Activated CD4-positive, alpha-beta T cell treated with anti-CD3 and anti-CD28 coated beads, Interleukin-2, amount 50 U/mL, for 24 hours (primary cell): Measurements from ENCODE around the gene FAH.
"Not testable (repeated sequence)": the region's sequence is repeated elsewhere in the genome, so short reads cannot be mapped to it uniquely, and the experiment has no call there.

Experiments used
- DNase-seq, 2 donors: peaks; one replicate each; pipeline ENCODE4 v3.0.0-alpha.2; 2020; ENCODE audit warnings: low read depth in 1 of 2, low spot score in 1 of 2

Gene FAH

GRCh38 chr15:80151576-80151975 lies 1.2 kb upstream of the FAH start:
- DNase-seq: no peak

DNA sequence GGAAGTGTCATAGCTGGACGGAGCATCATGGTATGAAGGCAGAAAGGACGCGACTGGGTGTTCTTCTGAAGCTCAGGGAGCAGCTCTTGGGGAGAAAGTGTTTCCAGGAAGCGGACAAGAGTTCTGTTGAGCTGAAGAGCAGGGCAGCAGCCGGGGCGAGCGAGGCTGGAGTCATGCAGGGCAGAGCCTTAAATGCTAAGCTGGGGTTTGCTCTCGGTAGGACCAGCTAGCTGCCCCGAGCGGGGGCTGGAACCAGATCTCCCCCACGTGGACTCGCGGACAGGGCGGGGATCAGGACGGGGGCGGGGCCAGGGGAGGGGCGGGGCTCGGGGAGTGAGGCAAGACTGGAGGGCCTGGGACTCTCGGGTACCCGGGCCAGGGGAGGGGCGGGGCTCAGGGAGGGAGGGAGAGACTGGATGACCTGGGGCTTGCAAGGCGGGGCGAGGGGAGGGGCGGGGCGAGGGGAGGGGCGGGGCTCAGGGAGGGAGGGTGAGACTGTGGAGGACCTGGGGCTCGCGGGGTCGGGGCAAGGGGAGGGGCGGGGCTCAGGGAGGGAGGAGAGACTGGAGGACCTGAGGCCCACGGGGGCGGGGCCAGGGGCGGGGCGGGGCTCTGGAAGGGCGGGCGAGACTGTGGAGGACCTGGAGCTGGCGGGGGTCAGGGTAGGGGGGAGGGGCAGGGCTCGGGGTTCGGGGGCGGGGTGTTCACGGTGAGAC lies 461 bp upstream of the FAH start:
- DNase-seq: peak; percentile 80 to 90

GRCh38 chr15:80153900-80154299 lies 1.1 kb downstream of the FAH start:
- DNase-seq: no peak

DNA sequence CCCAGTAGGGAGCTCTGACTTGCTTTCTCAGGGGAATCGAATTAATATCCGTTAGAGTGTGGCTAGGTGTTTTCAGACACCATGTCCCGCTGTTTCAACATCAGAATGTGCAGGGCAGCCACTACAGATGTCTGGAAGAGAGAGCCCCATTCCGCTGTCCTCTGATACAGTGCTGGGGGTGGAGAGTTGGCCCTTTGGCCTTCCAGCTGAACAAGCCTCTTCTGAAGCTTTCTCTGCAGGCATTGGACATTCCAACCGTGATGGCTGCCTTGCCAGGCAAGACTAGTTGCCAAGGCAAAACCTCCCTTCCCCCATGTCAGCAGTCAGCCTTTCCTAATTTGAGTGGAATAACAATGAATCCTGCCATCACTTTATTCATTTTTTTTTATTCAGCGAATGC lies 1.5 kb downstream of the FAH start:
- DNase-seq: no peak

- no peak for DNase-seq
Observed at GRCh38 chr15:80155001-80155377, 2.2 kb downstream of the FAH start.

GRCh38 chr15:80155378-80156175 lies 2.8 kb downstream of the FAH start:
- DNase-seq: not testable (repeated sequence)

DNA sequence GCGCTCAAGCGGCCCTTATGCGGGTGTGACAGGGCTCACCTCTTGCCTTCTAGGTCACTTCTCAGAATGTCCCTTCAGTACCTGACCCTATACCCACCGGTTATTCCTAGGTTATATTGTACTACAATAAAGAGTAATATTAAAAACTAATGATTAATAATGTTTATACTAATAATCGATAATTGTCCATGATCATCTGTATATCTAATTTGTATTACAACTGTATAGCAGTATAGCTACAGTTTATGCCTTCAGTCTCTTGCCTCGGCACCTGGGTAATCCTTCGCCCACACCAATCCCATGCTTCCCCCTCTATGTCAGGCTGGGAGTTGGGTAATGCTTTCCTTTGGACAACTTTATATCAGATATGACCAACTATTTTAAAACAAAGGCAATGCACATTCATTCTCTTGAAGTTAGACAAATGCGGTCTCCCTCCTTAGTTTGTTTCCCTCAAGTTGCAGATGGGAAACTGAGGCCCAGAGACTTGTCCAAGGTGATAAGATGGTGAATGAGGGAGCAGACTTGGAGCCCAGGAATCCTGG lies 3.4 kb downstream of the FAH start:
- no peak for DNase-seq

DNA sequence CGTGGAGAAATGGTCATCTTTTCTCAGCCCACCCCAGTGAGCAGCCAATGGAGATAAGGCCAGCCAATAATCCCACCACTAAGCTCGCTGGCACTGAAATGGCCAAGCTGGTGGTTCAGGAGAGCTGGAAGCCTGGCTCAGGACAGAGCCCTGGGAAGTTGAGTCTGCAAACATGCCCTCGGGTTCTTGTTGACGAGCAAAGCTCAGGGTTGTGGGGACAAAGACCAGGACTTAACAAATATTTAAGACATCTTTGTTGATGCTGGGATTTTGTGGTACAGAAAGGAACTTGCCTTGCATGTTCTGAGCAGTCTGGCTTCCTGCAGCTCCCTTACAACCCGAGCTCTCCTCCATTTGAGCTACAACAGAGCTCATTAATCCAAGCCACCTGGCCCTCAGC lies 4.4 kb downstream of the FAH start:
- no peak for DNase-seq

DNA sequence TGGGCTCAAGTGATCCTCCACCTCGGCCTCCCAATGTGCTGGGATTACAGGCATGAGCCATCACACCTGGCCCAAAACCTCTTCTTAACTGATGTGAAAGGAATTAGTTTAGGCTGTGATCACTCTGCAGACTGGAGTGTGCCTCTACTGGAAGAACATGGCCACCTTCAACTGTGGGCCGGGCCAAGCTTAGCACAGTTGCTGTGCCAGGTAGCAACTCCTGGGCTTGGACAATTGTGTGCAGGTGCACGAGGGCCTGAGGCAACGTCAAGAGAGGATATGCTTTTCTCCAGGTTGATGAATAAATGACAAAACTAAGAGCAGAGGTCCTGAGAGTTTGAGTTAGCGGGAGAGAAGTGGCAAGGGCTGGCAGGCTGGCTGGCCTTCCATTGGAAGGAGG lies 6.5 kb downstream of the FAH start:
- DNase-seq: no peak

- no peak for DNase-seq
Observed at GRCh38 chr15:80159811-80160569, 7.2 kb downstream of the FAH start.

DNA sequence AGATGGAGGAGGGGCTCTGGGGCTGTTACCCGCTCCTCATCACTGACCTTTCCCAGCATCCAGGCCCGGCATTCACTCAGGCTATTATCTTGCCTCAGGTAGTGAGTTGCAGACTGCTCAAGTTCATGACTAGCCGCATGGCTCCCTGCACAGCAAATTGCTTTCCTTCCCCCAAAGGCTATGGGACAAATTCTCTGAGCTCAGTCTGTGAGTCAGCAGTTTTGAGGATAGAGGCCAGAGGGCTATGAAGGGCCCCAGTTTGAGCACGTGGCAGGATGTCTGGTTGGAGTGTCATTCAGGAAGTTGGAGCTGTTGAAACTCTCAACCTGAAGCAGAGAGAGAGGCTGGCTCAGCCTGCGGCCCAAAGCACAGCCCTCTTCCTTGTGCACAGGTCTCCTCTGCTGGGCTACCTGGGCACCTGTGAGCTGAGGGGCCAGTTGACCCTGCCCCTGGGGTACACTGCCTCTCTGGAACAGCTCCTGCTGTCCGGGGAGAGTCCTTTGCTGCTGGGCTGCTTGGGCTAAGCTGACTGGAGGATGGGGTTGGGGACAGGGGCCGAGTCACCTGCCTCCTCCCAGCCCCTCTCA lies 7.9 kb downstream of the FAH start:
- peak in 1 of 2 donors; percentile 13 for DNase-seq

DNA sequence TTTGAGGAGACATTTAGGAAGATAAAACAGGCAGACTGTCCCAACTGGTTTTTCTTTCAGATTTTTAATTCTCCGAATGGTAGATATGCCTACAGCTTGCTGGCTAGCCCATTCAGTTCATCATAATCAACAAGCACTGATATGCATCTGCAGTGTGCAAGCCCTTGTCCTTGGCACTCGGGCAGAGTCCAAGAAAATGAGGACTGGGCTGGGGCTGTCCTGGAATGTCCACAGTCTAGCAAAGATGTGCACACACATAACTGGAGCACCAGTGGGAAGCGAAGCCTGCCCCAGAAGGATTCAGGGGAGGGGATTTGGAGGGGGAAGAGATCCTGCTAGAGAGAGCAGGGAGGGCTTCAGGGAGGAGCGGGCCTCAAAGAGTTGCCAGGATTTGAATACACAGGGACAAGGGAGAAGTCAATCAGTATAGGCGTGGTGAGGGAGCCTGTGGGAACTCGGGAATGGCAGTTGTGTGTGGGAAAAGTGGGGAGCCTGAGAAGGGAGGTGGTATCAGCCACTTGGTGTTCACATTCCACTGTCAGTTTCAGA lies 8.7 kb downstream of the FAH start:
- no peak for DNase-seq

GRCh38 chr15:80162059-80162554 lies 9.3 kb downstream of the FAH start:
- DNase-seq: no peak

- no peak for DNase-seq
Observed at GRCh38 chr15:80163217-80163616, 10.4 kb downstream of the FAH start.

GRCh38 chr15:80163897-80164296 lies 11.1 kb downstream of the FAH start:
- DNase-seq: no peak

DNA sequence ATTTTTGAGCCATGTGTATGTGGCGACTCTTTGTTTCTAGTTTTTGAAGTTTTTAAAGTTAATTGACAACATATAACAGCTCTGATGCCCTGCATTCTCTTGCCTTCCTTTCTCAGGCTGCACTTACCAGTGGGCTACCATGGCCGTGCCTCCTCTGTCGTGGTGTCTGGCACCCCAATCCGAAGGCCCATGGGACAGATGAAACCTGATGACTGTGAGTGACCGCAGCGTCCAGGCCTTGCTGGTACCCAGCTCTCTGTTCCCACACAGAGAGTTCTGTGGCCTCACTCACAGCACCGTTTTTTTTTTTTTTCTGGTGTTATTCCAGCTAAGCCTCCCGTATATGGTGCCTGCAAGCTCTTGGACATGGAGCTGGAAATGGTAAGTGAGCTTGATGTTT lies 15.1 kb downstream of the FAH start:
- no peak for DNase-seq

DNA sequence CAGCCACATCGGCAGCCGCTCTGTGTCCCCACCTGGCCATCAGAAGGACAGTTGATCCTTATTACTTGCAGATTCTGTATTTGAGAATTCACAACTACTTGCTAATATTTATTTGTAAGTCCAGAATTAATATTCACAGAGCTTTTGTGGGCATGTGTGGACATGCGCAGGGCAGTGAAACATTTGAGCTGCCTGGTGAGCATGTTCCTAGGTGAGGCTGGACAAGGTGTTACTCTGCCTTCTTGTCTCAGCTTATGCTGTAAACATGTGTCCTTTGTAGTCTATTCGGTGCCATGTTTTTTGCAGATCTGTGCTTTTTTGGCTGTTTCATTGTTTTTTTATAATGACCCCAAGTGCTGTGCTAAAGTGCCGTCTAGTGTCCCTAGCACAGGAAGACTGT lies 15.6 kb downstream of the FAH start:
- no peak for DNase-seq

GRCh38 chr15:80169768-80170357 lies 17.1 kb downstream of the FAH start:
- no peak for DNase-seq

GRCh38 chr15:80170596-80170995 lies 17.8 kb downstream of the FAH start:
- DNase-seq: no peak

GRCh38 chr15:80171787-80172186 lies 19.0 kb downstream of the FAH start:
- no peak for DNase-seq
